Right lobe of liver (tissue), 6 donors: ENCODE measurements around the gene SEC14L1. TPM values are rescaled to one million over a fixed set of nuclear protein-coding genes. Genes with fewer than 3 reads are reported as not detected.

ENCODE experiments used
- ATAC-seq, 4 donors: fragments of 200-7000 bp; cut with Tn5 transposase; one replicate each; pipeline ENCODE4 v1.9.1; 2020; ENCODE audit warnings: mild to moderate bottlenecking in 4 of 4, moderate library complexity in 4 of 4
- DNase-seq, 3 donors: peaks; one replicate each; pipeline ENCODE4 v3.0.0-alpha.2; 2020
- H3K27ac ChIP-seq, 3 donors: fragments of 200-600 bp; one replicate each; pipeline ENCODE4 v1.8.0; 2022
- H3K27me3 ChIP-seq, 2 donors: fragments of 200-600 bp; one replicate each; pipeline ENCODE4 v1.8.0; 2022
- H3K36me3 ChIP-seq, 4 donors: fragments of 200-600 bp; sonication (generic) in 1 of 4; one replicate each; pipeline versions ENCODE4 v1.5.1 to v1.8.0; 2017 to 2022; ENCODE audit warnings: control low read depth in 1 of 4
- H3K4me1 ChIP-seq, 4 donors: fragments of 200-600 bp; sonication (generic) in 1 of 4; one replicate each; pipeline versions ENCODE4 v1.5.1 to v1.8.0; 2017 to 2022; ENCODE audit warnings: control low read depth in 1 of 4
- H3K4me3 ChIP-seq, 3 donors: fragments of 200-600 bp; one replicate each; pipeline ENCODE4 v1.8.0; 2022
- H3K9me3 ChIP-seq, 4 donors: fragments of 200-600 bp; sonication (generic) in 1 of 4; one replicate each; pipeline versions ENCODE4 v1.5.1 to v1.8.0; 2017 to 2022; ENCODE audit warnings: control low read depth in 1 of 4
- CTCF ChIP-seq, 4 donors: fragments of 200-600 bp in 3 of 4; fragments of 450-650 bp in 1 of 4; IDR thresholded peaks; one replicate each; pipeline versions ENCODE4 v1.5.1 to v1.8.0; 2016 to 2022; ENCODE audit warnings: antibody characterized with exemption in 4 of 4, mild to moderate bottlenecking in 2 of 4
- POLR2A ChIP-seq: fragments of 450-650 bp; IDR thresholded peaks from one replicate; pipeline ENCODE4 v1.6.1; 2017; ENCODE audit warnings: antibody characterized with exemption, mild to moderate bottlenecking
- WGBS: methylation state at CpG from one replicate; pipeline ENCODE4 v1.1.6; 2018; ENCODE audit warnings: low coverage, low lambda C conversion rate; ENCODE audit not compliant: insufficient coverage; ENCODE audit errors: missing lambda C conversion rate; 5-methylcytosine and 5-hydroxymethylcytosine counted together
- intact Hi-C, 2 donors: fragments of 100-400 bp; cut with DNase I; formaldehyde crosslinking; loops; one replicate each; pipeline versions ENCODE4 v1.11.2 to v1.14.1; 2022
- total RNA-seq, 6 experiments: library from RNA; depleted of rRNA in 2 of 6; stranded (reverse); fragments of >200 nt in 2 of 6; fragmentation: NEBNext Ultra II Directional in 3 of 6; extraction: Animal tissue kit (Norgen Biotek cat#: 25700) in 3 of 6; gene quantifications; one replicate each; pipeline versions ENCODE4 v1.1.0 to v1.2.4, GENCODE V29; 2016 to 2023
- donor health status: DM: no; HTN: yes; CAD: no.
- donor health status: DM: no; HTN: no; CAD: no.
- donor health status: DM: no; HTN: no; CAD: no.
- donor health status: DM: no; HTN: yes; CAD: no.
- donor health status: DM: no; HTN: yes; CAD: no.

SEC14L1 gene
- total RNA-seq, 6 experiments from 2014 or later: 21.5 to 44.4 (median 24.9) TPM

GRCh38 chr17:77242118-77242851 is 101.5 kb downstream of the SEC14L1 start:
- ATAC-seq: no peak
- intact Hi-C loops: no loop called here

GRCh38 chr17:77245162-77245926 is 104.6 kb downstream of the SEC14L1 start:
- no peak for ATAC-seq
- no peaks in the 10 kb centered on the region for H3K9me3 ChIP-seq
- H3K36me3 ChIP-seq: no peaks in the 10 kb centered on the region
- 66% methylated on average over 8 of the region's 18 CpGs for WGBS
- peaks cover 0 to 9% (median 2%) of the 10 kb centered on the region in 4 donors for H3K4me1 ChIP-seq
- no peak for TF ChIP-seq POLR2A
- no peak for TF ChIP-seq CTCF (IDR thresholded peaks at IDR 0.05)
- H3K27ac ChIP-seq: no peak overlapping the region
- H3K4me3 ChIP-seq: no peak overlapping the region
- intact Hi-C loops: loop anchor here (5.0 kb wide), 1 partner anchor 163 kb away; no protein-coding TSS in a partner anchor
- no peaks in the 10 kb centered on the region for H3K27me3 ChIP-seq
- DNase-seq: no peak

More at GRCh38 chr17:77242118-77242851, 101.5 kb downstream of the SEC14L1 start:
- Histone ChIP-seq H3K27ac (no peak overlapping the region), H3K4me1 (peaks cover 0 to 8% (median 2%) of the 10 kb centered on the region in 4 donors), H3K9me3 (no peaks in the 10 kb centered on the region), H3K36me3 (no peaks in the 10 kb centered on the region), H3K27me3 (no peaks in the 10 kb centered on the region), H3K4me3 (no peak overlapping the region)
- TF ChIP-seq POLR2A (no peak), CTCF (IDR thresholded peaks at IDR 0.05) (no peak)
- WGBS: 48% methylated on average over 5 of the region's 23 CpGs
- no peak for DNase-seq

- Histone ChIP-seq H3K9me3 (no peaks in the 10 kb centered on the region), H3K4me3 (peak overlapping the region; percentile 60 to 64 (median 63)), H3K36me3 (no peaks in the 10 kb centered on the region), H3K27me3 (no peaks in the 10 kb centered on the region), H3K27ac (peak overlapping the region in 2 of 3 donors; percentile 17 to 33), H3K4me1 (peaks cover 0 to 9% (median 2%) of the 10 kb centered on the region in 4 donors)
- DNase-seq: no peak
- intact Hi-C loops: loop anchor here (5.0 kb wide), 1 partner anchor 164 kb away; no protein-coding TSS in a partner anchor
- ATAC-seq: peak in 1 of 4 donors; percentile 19
- TF ChIP-seq POLR2A (no peak), CTCF (IDR thresholded peaks at IDR 0.05) (no peak)
- 71% methylated on average over 2 of the region's 34 CpGs for WGBS
Measured at GRCh38 chr17:77246110-77247047, 105.6 kb downstream of the SEC14L1 start.

GRCh38 chr17:77247048-77247541 is 106.3 kb downstream of the SEC14L1 start:
- Histone ChIP-seq H3K4me1 (peaks cover 0 to 9% (median 2%) of the 10 kb centered on the region in 4 donors), H3K27me3 (no peaks in the 10 kb centered on the region), H3K27ac (peak overlapping the region in 2 of 3 donors; percentile 17 to 33), H3K4me3 (peak overlapping the region; percentile 60 to 64 (median 63)), H3K36me3 (no peaks in the 10 kb centered on the region), H3K9me3 (no peaks in the 10 kb centered on the region)
- TF ChIP-seq POLR2A: no peak
- peak; percentile 98 to 99 (median 99) for TF ChIP-seq CTCF (IDR thresholded peaks at IDR 0.05)
- ATAC-seq (peak; percentile 96 to 99 (median 98)), DNase-seq (peak; percentile 84 to 88 (median 87))
- 0% methylated on average over 15 of the region's 51 CpGs for WGBS
- intact Hi-C loops: loop anchor here (5.0 kb wide), 1 partner anchor 165 kb away; no protein-coding TSS in a partner anchor
